Neural progenitor cell (in vitro differentiated cells): ENCODE data around the gene C7. TPM values are rescaled to one million over a fixed set of nuclear protein-coding genes. Genes with fewer than 3 reads are reported as not detected.
"Not testable (repeated sequence)": the region's sequence is repeated elsewhere in the genome, so short reads cannot be mapped to it uniquely, and the experiment has no call there.

Source experiments
- DNase-seq: peaks from one replicate; pipeline ENCODE4 v3.0.0-alpha.2; 2016; ENCODE audit warnings: low spot score
- H2AFZ ChIP-seq: fragments of 200-600 bp; sonication (generic); replicated peaks from 2 replicates; pipeline ENCODE4 v1.6.1; 2016; ENCODE audit warnings: antibody characterized with exemption
- H3F3A ChIP-seq: fragments of 200-600 bp; sonication (generic); 2 replicates; pipeline ENCODE4 v1.6.1; 2016; ENCODE audit warnings: antibody characterized with exemption, low read depth
- H3K27ac ChIP-seq: fragments of 200-600 bp; sonication (generic); 2 replicates; pipeline ENCODE4 v1.5.1; 2016; ENCODE audit warnings: mild to moderate bottlenecking
- H3K27me3 ChIP-seq: fragments of 200-600 bp; sonication (generic); 2 replicates; pipeline ENCODE4 v1.6.1; 2016; ENCODE audit warnings: mild to moderate bottlenecking, moderate library complexity
- H3K36me3 ChIP-seq: fragments of 200-600 bp; sonication (generic); 2 replicates; pipeline ENCODE4 v1.5.1; 2016
- H3K4me1 ChIP-seq: fragments of 200-600 bp; sonication (generic); 2 replicates; pipeline ENCODE4 v1.6.1; 2016; ENCODE audit warnings: mixed run types
- H3K4me2 ChIP-seq: fragments of 200-600 bp; sonication (generic); 2 replicates; pipeline ENCODE4 v1.6.1; 2016
- H3K4me3 ChIP-seq: fragments of 200-600 bp; sonication (generic); 2 replicates; pipeline ENCODE4 v1.5.1; 2016
- H3K79me2 ChIP-seq: fragments of 200-600 bp; sonication (generic); 2 replicates; pipeline ENCODE4 v1.6.1; 2016; ENCODE audit warnings: low read depth
- H3K9ac ChIP-seq: fragments of 200-600 bp; sonication (generic); 2 replicates; pipeline ENCODE4 v1.6.1; 2016
- H3K9me3 ChIP-seq: fragments of 200-600 bp; sonication (generic); 2 replicates; pipeline ENCODE4 v1.5.1; 2016; ENCODE audit warnings: low read depth
- H4K20me1 ChIP-seq: fragments of 200-600 bp; sonication (generic); 2 replicates; pipeline ENCODE4 v1.6.1; 2016; ENCODE audit warnings: low read depth
- H3K27ac Mint-ChIP-seq: 3 replicates; pipeline ENCODE4 v1.8.0; 2021; ENCODE audit warnings: mixed read lengths
- H3K27me3 Mint-ChIP-seq: 2 replicates; pipeline ENCODE4 v1.8.0; 2022; ENCODE audit warnings: low read depth, mild to moderate bottlenecking, inconsistent platforms, moderate library complexity, mixed read lengths; ENCODE audit not compliant: insufficient read depth
- H3K36me3 Mint-ChIP-seq: 3 replicates; pipeline ENCODE4 v1.8.0; 2021; ENCODE audit warnings: mixed read lengths
- H3K4me1 Mint-ChIP-seq: 3 replicates; pipeline ENCODE4 v1.8.0; 2021; ENCODE audit warnings: mixed read lengths
- H3K4me3 Mint-ChIP-seq: 3 replicates; pipeline ENCODE4 v1.8.0; 2021; ENCODE audit warnings: mild to moderate bottlenecking, moderate library complexity, mixed read lengths
- H3K9me3 Mint-ChIP-seq: 3 replicates; pipeline ENCODE4 v1.8.0; 2020; ENCODE audit warnings: mixed read lengths
- EZH2 ChIP-seq: fragments of 200-600 bp; sonication (generic); IDR thresholded peaks from 2 replicates; pipeline ENCODE4 v1.6.1; 2017; ENCODE audit warnings: antibody characterized with exemption, mild to moderate bottlenecking, moderate library complexity
- EZH2phosphoT487 ChIP-seq: fragments of 200-600 bp; sonication (generic); IDR thresholded peaks from 2 replicates; pipeline ENCODE4 v1.6.1; 2017; ENCODE audit warnings: antibody characterized with exemption
- total RNA-seq: library from RNA; depleted of rRNA; stranded (reverse); fragments of >200 nt; gene quantifications from 2 replicates; pipeline ENCODE4 v1.2.3, GENCODE V29; 2015; ENCODE audit warnings: low replicate concordance
- TF ChIP-seq, protein P1 (sequence below): fragments of 200-600 bp; sonication (generic); IDR thresholded peaks from 2 replicates; pipeline ENCODE4 v1.5.1; 2017; ENCODE audit warnings: antibody characterized with exemption, mild to moderate bottlenecking

Gene C7
- total RNA-seq, 1 donor from 2014 or later, result not detected

DNA sequence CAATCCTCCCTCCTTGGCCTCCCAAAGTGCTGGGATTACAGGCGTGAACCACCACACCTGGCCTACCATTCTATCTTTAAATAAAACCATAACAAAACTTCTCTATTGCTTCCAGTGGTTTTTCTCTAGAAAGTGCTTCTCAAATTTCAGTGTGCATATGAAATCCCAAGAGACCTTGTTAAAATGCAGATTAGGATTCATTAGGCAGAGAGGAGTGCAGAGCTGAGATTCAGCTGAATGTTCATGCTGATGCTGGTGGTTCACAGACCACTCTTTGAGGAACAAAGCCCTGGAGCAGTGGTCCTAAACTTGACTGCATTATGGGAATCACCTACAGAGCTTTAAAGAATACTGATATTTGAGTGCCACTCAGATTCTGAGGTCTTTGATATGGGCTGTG is 39.9 kb upstream of the C7 start:
- Histone ChIP-seq H3K4me2 (no peak overlapping the region), H2AFZ (no peak overlapping the region), H3K27me3 (no peaks in the 10 kb centered on the region), H3K4me3 (no peak overlapping the region), H3K79me2 (no peaks in the 10 kb centered on the region), H3F3A (no peaks in the 10 kb centered on the region), H3K9ac (no peak overlapping the region), H3K27ac (no peak overlapping the region), H3K36me3 (no peaks in the 10 kb centered on the region), H3K9me3 (no peaks in the 10 kb centered on the region), H4K20me1 (no peaks in the 10 kb centered on the region), H3K4me1 (no peaks in the 10 kb centered on the region)
- DNase-seq, result no peak
- Mint-ChIP-seq H3K36me3 (peaks cover 3% of the 10 kb centered on the region), H3K4me3 (no peak overlapping the region), H3K27ac (no peak overlapping the region), H3K27me3 (peaks cover 7% of the 10 kb centered on the region), H3K4me1 (no peaks in the 10 kb centered on the region), H3K9me3 (peaks cover 15% of the 10 kb centered on the region)
- TF ChIP-seq EZH2phosphoT487 (no peak), EZH2 (no peak)
- TF ChIP-seq, protein P1, sequence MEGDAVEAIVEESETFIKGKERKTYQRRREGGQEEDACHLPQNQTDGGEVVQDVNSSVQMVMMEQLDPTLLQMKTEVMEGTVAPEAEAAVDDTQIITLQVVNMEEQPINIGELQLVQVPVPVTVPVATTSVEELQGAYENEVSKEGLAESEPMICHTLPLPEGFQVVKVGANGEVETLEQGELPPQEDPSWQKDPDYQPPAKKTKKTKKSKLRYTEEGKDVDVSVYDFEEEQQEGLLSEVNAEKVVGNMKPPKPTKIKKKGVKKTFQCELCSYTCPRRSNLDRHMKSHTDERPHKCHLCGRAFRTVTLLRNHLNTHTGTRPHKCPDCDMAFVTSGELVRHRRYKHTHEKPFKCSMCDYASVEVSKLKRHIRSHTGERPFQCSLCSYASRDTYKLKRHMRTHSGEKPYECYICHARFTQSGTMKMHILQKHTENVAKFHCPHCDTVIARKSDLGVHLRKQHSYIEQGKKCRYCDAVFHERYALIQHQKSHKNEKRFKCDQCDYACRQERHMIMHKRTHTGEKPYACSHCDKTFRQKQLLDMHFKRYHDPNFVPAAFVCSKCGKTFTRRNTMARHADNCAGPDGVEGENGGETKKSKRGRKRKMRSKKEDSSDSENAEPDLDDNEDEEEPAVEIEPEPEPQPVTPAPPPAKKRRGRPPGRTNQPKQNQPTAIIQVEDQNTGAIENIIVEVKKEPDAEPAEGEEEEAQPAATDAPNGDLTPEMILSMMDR, result no peak

- H3K27ac ChIP-seq, result no peak overlapping the region
- Mint-ChIP-seq H3K36me3 (no peaks in the 10 kb centered on the region), H3K27ac (no peak overlapping the region), H3K4me3 (no peak overlapping the region), H3K9me3 (peaks cover 5% of the 10 kb centered on the region), H3K4me1 (no peaks in the 10 kb centered on the region), H3K27me3 (peaks cover 7% of the 10 kb centered on the region)
- TF ChIP-seq, protein P1, result no peak
- TF ChIP-seq EZH2, result no peak
- TF ChIP-seq EZH2phosphoT487, result no peak
- no peak overlapping the region for H3K4me3 ChIP-seq
- DNase-seq, result no peak
- H3K9ac ChIP-seq, result no peak overlapping the region
- no peaks in the 10 kb centered on the region for H3K36me3 ChIP-seq
- H4K20me1 ChIP-seq, result no peaks in the 10 kb centered on the region
- H3K4me1 ChIP-seq, result no peaks in the 10 kb centered on the region
- no peaks in the 10 kb centered on the region for H3F3A ChIP-seq
- H3K4me2 ChIP-seq, result no peak overlapping the region
- no peaks in the 10 kb centered on the region for H3K79me2 ChIP-seq
- no peak overlapping the region for H2AFZ ChIP-seq
- H3K27me3 ChIP-seq, result no peaks in the 10 kb centered on the region
- H3K9me3 ChIP-seq, result no peaks in the 10 kb centered on the region
Observed at GRCh38 chr5:40871177-40871576, 38.1 kb upstream of the C7 start.

GRCh38 chr5:40872253-40872652 is 37.0 kb upstream of the C7 start:
- not testable (repeated sequence) for H3K36me3 ChIP-seq, H3K4me1 Mint-ChIP-seq, H3K9ac ChIP-seq, H3K4me3 ChIP-seq, H3K4me1 ChIP-seq, H3K4me3 Mint-ChIP-seq, DNase-seq, H3K9me3 ChIP-seq, H3F3A ChIP-seq, H3K4me2 ChIP-seq, H3K27me3 ChIP-seq, H3K79me2 ChIP-seq, H3K27ac ChIP-seq, H3K9me3 Mint-ChIP-seq, H3K27ac Mint-ChIP-seq, H3K27me3 Mint-ChIP-seq, H4K20me1 ChIP-seq, H2AFZ ChIP-seq, H3K36me3 Mint-ChIP-seq

- no peak overlapping the region for H3K4me3 ChIP-seq
- no peak overlapping the region for H3K27ac ChIP-seq
- Mint-ChIP-seq H3K27me3 (peaks cover 6% of the 10 kb centered on the region), H3K4me1 (no peaks in the 10 kb centered on the region), H3K9me3 (peaks cover 5% of the 10 kb centered on the region), H3K4me3 (no peak overlapping the region), H3K27ac (no peak overlapping the region), H3K36me3 (no peaks in the 10 kb centered on the region)
- no peak for DNase-seq
- H3K9ac ChIP-seq, result no peak overlapping the region
- H3K4me2 ChIP-seq, result no peak overlapping the region
- H3K79me2 ChIP-seq, result no peaks in the 10 kb centered on the region
- H3K36me3 ChIP-seq, result no peaks in the 10 kb centered on the region
- no peaks in the 10 kb centered on the region for H4K20me1 ChIP-seq
- TF ChIP-seq, protein P1, result no peak
- H3K27me3 ChIP-seq, result no peaks in the 10 kb centered on the region
- no peaks in the 10 kb centered on the region for H3F3A ChIP-seq
- H3K9me3 ChIP-seq, result no peaks in the 10 kb centered on the region
- no peak overlapping the region for H2AFZ ChIP-seq
- H3K4me1 ChIP-seq, result no peaks in the 10 kb centered on the region
Observed at GRCh38 chr5:40873286-40873880, 35.9 kb upstream of the C7 start.
